Suprapubic skin (tissue), 4 donors: Measurements from ENCODE around the gene HDGFL2. TPM values are rescaled to one million over a fixed set of nuclear protein-coding genes. Genes with fewer than 3 reads are reported as not detected.

Source experiments
- DNase-seq, 2 donors: peaks; one replicate each; pipeline ENCODE4 v3.0.0-alpha.2; 2019; ENCODE audit warnings: low spot score in 2 of 2
- H3K27ac ChIP-seq: fragments of 200-600 bp; sonication (generic); one replicate; pipeline ENCODE4 v1.5.1; 2019
- H3K27me3 ChIP-seq: fragments of 200-600 bp; sonication (generic); one replicate; pipeline ENCODE4 v1.5.1; 2019
- H3K36me3 ChIP-seq: fragments of 200-600 bp; sonication (generic); one replicate; pipeline ENCODE4 v1.5.1; 2019
- H3K4me1 ChIP-seq: fragments of 200-600 bp; sonication (generic); one replicate; pipeline ENCODE4 v1.5.1; 2019
- H3K4me3 ChIP-seq: fragments of 200-600 bp; sonication (generic); one replicate; pipeline ENCODE4 v1.5.1; 2019; ENCODE audit warnings: mild to moderate bottlenecking
- H3K9me3 ChIP-seq: fragments of 200-600 bp; sonication (generic); one replicate; pipeline ENCODE4 v1.5.1; 2019
- CTCF ChIP-seq, 2 donors: fragments of 200-600 bp in 1 of 2; fragments of 450-650 bp in 1 of 2; sonication (generic) in 1 of 2; IDR thresholded peaks; one replicate each; pipeline ENCODE4 v1.5.1; 2016 to 2019; ENCODE audit warnings: antibody characterized with exemption in 2 of 2, mild to moderate bottlenecking in 1 of 2, moderate library complexity in 1 of 2
- EP300 ChIP-seq: sonication (generic); formaldehyde crosslinking; IDR thresholded peaks from one replicate; pipeline ENCODE4 v1.6.1; 2017; ENCODE audit warnings: antibody characterized with exemption
- POLR2A ChIP-seq, 2 donors: fragments of 450-650 bp; IDR thresholded peaks; one replicate each; pipeline ENCODE4 v1.6.1; 2017; ENCODE audit warnings: antibody characterized with exemption in 2 of 2, mild to moderate bottlenecking in 2 of 2, moderate library complexity in 2 of 2
- POLR2AphosphoS5 ChIP-seq, 3 donors: sonication (generic); formaldehyde crosslinking; IDR thresholded peaks; one replicate each; pipeline ENCODE4 v1.6.1; 2017; ENCODE audit warnings: antibody characterized with exemption in 3 of 3
- WGBS: methylation state at CpG from one replicate; pipeline ENCODE4 v1.1.5; 2018; 5-methylcytosine and 5-hydroxymethylcytosine counted together
- total RNA-seq, 4 donors: library from RNA; depleted of rRNA; stranded (reverse); fragments of >200 nt; gene quantifications; one replicate each; pipeline ENCODE4 v1.1.0, GENCODE V29; 2016

Gene HDGFL2
- total RNA-seq, 4 donors from 2014 or later: 23.0 to 27.4 (median 23.4) TPM

GRCh38 chr19:4548238-4548584, 76.1 kb downstream of the HDGFL2 start:
- no peak for TF ChIP-seq CTCF (IDR thresholded peaks at IDR 0.05)
- no peak for TF ChIP-seq EP300
- DNase-seq: no peak
- Histone ChIP-seq H3K4me3 (no peak overlapping the region), H3K27me3 (peaks cover 17% of the 10 kb centered on the region), H3K27ac (no peak overlapping the region), H3K4me1 (no peaks in the 10 kb centered on the region), H3K36me3 (no peaks in the 10 kb centered on the region), H3K9me3 (no peaks in the 10 kb centered on the region)
- 73% methylated on average over 5 of the region's 14 CpGs for WGBS

GRCh38 chr19:4550018-4550417, 77.9 kb downstream of the HDGFL2 start:
- TF ChIP-seq EP300: no peak
- no peak for TF ChIP-seq POLR2AphosphoS5 (IDR thresholded peaks at IDR 0.05)
- no peak for TF ChIP-seq CTCF (IDR thresholded peaks at IDR 0.05)
- TF ChIP-seq POLR2A (IDR thresholded peaks at IDR 0.05): no peak

GRCh38 chr19:4550479-4551050, 78.5 kb downstream of the HDGFL2 start:
- H3K27ac ChIP-seq: no peak overlapping the region
- TF ChIP-seq POLR2AphosphoS5 (IDR thresholded peaks at IDR 0.05): no peak
- no peak for TF ChIP-seq POLR2A (IDR thresholded peaks at IDR 0.05)
- TF ChIP-seq CTCF (IDR thresholded peaks at IDR 0.05): no peak
- TF ChIP-seq EP300: no peak
- H3K4me3 ChIP-seq: no peak overlapping the region
- DNase-seq: no peak
- peaks cover 17% of the 10 kb centered on the region for H3K27me3 ChIP-seq
- H3K9me3 ChIP-seq: no peaks in the 10 kb centered on the region
- 91% methylated on average over 26 of the region's 26 CpGs for WGBS
- H3K36me3 ChIP-seq: no peaks in the 10 kb centered on the region
- no peaks in the 10 kb centered on the region for H3K4me1 ChIP-seq

More at GRCh38 chr19:4550018-4550417, 77.9 kb downstream of the HDGFL2 start:
- H3K9me3 ChIP-seq: no peaks in the 10 kb centered on the region
- WGBS: 93% methylated on average over 18 of the region's 18 CpGs
- H3K27ac ChIP-seq: no peak overlapping the region
- no peak overlapping the region for H3K4me3 ChIP-seq
- DNase-seq: no peak
- no peaks in the 10 kb centered on the region for H3K36me3 ChIP-seq
- no peaks in the 10 kb centered on the region for H3K4me1 ChIP-seq
- peaks cover 17% of the 10 kb centered on the region for H3K27me3 ChIP-seq

Other genes with a start within 250 kb of the HDGFL2 start
- under 1 TPM in 3 of 4 donors, not detected in 1; 0.57 to 0.89 (median 0.57) TPM for gene EBI3, start 242.8 kb upstream of the HDGFL2 start, total RNA-seq
- 10 to 100 TPM; 23.3 to 34.3 (median 26.9) TPM for gene YJU2, start 225.2 kb upstream of the HDGFL2 start, total RNA-seq
- not detected for gene SHD, start 193.0 kb upstream of the HDGFL2 start, total RNA-seq
- not detected for gene TMIGD2, start 169.9 kb upstream of the HDGFL2 start, total RNA-seq
- not detected for gene FSD1, start 167.7 kb upstream of the HDGFL2 start, total RNA-seq
- 10 to 100 TPM; 67.0 to 93.1 (median 87.2) TPM for gene STAP2, start 133.5 kb upstream of the HDGFL2 start, total RNA-seq
- gene MPND, start 128.7 kb upstream of the HDGFL2 start, total RNA-seq: 1 to 10 TPM; 6.5 to 9.5 (median 8.9) TPM
- 100 to 1,000 TPM in 1 of 4 donors, 10 to 100 TPM in 3; 67.0 to 103 (median 81.0) TPM for gene SH3GL1, start 71.8 kb upstream of the HDGFL2 start, total RNA-seq
- gene CHAF1A, start 69.7 kb upstream of the HDGFL2 start, total RNA-seq: 10 to 100 TPM in 2 of 4 donors, 1 to 10 TPM in 2; 8.5 to 20.4 (median 11.4) TPM
- gene UBXN6, start 14.5 kb upstream of the HDGFL2 start, total RNA-seq: 100 to 1,000 TPM; 108 to 257 (median 167) TPM
- gene PLIN4, start 46.2 kb downstream of the HDGFL2 start, total RNA-seq: 10 to 100 TPM; 12.4 to 38.3 (median 19.3) TPM
- gene PLIN5, start 62.9 kb downstream of the HDGFL2 start, total RNA-seq: 10 to 100 TPM in 1 of 4 donors, 1 to 10 TPM in 3; 1.8 to 16.4 (median 5.6) TPM
- gene LRG1, start 67.7 kb downstream of the HDGFL2 start, total RNA-seq: 1 to 10 TPM; 4.5 to 8.0 (median 6.3) TPM
- 1 to 10 TPM; 1.5 to 5.4 (median 3.3) TPM for gene SEMA6B, start 87.4 kb downstream of the HDGFL2 start, total RNA-seq
- 1 to 10 TPM; 4.8 to 8.3 (median 7.0) TPM for gene TNFAIP8L1, start 167.2 kb downstream of the HDGFL2 start, total RNA-seq
- 10 to 100 TPM; 17.5 to 43.6 (median 28.3) TPM for gene MYDGF, start 198.0 kb downstream of the HDGFL2 start, total RNA-seq